ENCODE results near the gene RAB3IP.
"Not testable (repeated sequence)": the region's sequence is repeated elsewhere in the genome, so short reads cannot be mapped to it uniquely, and the experiment has no call there.

The RAB3IP gene

DNA sequence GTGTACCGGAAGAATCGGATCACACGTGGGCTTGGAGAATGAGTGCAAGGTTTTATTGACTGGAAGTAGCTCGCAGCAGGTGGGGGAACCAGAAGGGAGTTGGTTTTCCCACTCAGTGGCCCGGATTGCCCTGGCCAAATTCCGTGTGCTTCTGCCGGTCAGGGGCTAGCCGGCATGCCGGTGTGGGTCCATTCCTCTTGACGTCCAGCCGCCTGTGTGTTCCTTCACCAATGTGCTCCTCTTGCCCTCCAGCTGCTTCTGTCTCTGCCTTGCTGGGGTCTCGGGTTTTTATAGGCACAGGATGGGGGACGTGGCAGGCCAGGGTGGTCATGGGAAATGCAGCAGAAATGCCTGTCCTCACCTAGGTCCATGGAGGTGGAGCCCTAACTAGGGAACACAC lies 97.4 kb downstream of the RAB3IP start:
- DNase-seq (ENCODE audit: low read depth): no peak

DNA sequence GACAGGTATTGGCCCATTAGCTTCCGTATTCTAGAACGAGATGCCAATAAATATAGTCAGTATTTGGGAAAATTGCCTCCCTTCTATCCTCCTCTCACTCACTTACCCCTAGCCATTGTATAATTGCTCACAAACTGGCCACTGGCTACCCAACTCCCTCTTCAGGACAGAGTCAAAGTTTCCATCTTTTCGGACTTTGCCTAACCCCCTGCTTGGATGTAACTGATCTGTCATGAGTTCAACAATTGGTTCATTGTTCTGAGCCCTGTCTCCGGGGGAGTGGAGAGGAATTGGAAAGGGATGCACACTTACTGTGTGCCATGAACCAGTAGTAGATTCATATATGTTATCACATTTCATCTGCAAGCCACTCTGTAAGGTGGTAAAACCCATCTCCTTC lies 98.5 kb downstream of the RAB3IP start:
- DNase-seq (ENCODE audit: low read depth): no peak

DNA sequence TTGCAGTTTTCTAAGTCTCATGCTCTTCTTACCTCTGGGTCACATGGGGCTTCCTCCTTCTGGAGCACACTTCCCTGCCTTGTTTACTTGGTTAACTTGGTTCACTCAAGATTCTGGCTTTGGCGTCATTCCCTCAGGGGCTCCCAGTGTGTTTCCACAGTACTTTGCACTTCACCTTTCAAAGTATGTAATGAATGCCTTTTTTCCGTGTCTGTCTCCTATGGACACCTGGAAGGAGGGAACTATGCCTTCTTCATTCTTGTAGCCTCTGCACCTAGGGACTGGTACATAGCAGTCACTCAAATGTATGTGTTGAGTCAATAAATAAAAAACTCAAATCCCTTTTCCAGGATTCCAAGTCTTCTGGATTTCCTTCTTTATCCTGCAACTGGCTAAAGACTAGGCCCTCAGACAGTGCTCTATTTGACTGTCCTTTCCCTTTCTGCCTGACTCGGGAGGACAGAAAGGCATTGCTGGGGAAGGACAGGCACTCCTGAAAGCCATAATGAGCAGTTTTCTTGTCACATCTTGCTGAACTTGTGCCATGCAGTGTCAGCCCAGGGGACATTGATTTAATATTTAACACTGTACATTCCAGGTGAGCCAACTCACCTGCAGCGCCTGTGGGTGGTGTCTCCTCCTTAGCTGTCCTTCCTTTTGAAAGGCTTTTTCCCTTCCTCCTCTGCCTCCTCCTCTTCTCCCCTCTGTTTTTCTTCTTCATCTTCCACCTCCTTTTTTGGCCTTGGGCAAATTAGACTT lies 99.2 kb downstream of the RAB3IP start:
- DNase-seq (ENCODE audit: low read depth): no peak

DNA sequence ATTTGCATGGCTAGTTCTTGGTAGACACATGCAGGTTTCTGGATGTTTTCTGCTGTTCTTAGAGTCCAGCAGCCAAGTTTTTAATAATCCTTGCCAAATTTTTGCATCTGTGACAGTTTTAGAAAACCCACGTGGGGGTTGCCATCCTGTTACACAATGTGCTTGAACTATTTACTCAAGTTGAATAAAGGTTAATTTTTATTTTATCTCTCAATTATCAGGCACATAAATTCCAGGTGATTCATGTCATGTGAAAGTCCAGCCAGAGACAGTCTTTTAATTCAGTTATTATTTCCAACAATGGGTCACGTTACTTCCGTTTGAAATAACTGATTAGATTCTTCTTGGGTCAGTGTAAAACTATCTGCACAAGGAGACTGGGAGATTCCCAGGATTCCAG lies 102.1 kb downstream of the RAB3IP start:
- DNase-seq (ENCODE audit: low read depth): no peak

DNA sequence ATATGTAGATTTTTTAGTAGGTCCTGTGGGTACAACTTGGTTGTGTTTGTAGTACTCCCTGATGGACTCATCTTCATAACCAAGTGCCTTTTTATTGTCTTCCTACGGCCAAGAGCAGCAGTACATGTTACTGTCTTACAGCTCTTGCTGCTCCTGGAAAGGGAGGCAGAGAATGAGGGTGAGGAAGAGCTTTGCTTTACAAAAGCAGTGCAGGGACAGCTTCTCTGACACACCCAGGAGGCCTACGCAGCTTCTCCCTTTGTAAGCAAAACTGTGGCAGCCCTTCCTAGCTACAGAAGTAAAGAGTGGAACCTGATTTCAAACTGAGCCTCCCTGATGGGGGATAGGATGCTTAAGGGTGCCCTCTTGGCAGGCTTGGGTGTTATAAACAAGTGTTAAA lies 104.9 kb downstream of the RAB3IP start:
- DNase-seq (ENCODE audit: low read depth): no peak

DNA sequence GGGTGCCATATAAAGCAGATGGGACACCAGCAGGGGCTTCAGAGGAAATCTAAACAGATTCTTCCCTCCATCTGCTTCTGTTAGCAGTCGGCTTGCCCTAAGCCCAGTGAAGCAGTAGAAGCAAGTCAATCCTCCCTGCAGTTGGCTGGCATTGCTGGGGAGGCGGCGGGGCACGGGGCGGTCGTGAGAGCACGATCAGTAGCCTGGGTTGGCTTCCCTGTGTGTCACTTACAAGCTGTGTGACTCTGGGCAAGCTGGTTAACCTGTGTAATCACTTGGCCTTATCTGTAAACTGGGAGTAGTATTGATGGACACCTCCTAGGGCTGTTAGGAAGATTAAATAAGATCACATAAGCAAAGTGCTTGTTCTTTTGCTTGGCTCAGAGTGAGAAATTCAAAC lies 105.8 kb downstream of the RAB3IP start:
- no peak for DNase-seq (ENCODE audit: low read depth)

DNA sequence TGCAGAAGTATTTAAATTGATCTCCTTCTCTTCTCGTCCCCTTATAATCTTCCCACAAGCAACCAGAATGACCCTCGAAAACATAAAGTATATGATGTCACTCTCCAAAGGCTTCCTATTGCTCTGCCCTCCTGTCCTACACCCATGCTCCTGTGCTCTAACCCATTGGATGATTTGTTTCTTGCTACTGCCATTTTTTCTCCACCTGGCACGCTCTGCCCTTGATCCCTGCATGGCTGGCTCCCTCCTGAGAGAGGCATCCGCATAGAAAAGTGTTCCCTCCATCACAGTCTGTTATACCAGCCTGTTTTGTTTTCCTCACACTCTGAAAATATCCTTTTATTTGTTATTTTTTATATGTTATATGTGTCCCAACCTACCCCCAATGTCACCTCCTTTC lies 106.2 kb downstream of the RAB3IP start:
- no peak for DNase-seq (ENCODE audit: low read depth)

DNA sequence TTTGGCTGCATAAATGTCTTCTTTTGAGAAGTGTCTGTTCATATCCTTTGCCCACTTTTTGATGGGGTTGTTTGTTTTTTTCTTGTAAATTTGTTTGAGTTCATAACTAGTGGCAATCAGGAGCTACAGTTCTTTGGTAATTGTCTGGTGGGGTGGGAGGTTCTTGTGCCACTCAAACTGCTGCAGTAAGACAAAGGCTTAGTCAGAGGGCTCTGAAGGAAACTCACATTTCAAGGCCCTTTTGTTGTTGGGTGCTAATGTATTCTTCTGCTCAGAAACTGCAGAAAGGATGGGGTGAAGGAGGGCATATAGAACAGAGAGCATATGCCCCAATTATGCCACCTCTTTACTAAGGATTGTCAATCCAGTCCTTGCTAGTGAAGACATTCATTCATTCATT lies 108.3 kb downstream of the RAB3IP start:
- DNase-seq (ENCODE audit: low read depth): no peak

DNA sequence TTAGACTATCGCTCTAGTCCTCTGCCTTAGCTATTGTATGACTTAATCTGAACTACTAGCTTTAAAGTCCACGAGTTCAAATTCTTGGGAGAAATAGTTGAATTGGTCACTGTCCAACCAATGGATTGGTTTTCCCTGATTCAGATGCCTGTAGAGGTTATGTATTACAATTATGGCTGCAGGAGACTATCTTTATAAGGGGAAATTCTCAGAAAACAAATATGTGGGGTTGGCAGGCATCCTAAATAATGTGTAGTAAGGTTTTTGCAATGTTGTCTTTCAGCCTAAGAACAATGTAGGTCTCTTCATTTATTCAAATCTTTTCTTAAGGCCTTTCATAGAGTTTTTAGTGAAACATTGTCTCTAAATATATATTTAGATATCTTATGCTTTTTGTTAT lies 113.3 kb downstream of the RAB3IP start:
- DNase-seq (ENCODE audit: low read depth): no peak

DNA sequence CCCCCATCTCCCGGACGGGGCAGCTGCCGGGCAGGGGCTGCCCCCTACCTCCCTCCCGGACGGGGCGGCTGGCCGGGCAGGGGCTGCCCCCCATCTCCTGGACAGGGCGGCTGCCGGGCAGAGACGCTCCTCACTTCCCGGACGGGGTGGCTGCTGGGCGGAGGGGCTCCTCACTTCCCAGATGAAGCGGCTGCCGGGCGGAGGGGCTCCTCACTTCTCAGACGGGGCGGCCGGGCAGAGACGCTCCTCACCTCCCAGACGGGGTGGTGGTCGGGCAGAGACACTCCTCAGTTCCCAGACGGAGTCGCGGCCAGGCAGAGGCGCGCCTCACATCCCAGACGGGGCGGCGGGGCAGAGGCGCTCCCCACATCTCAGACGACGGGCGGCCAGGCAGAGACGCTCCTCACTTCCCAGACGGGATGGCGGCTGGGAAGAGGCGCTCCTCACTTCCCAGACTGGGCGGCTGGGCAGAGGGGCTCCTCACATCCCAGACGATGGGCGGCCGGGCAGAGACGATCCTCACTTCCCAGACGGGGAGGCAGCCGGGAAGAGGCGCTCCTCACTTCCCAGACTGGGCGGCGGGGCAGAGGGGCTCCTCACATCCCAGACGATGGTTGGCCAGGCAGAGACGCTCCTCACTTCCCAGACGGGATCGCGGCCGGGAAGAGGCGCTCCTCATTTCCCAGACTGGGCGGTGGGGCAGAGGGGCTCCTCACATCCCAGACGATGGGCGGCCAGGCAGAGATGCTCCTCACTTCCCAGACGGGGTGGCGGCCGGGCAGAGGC lies 114.7 kb downstream of the RAB3IP start:
- not testable (repeated sequence) for DNase-seq (ENCODE audit: low read depth)

DNA sequence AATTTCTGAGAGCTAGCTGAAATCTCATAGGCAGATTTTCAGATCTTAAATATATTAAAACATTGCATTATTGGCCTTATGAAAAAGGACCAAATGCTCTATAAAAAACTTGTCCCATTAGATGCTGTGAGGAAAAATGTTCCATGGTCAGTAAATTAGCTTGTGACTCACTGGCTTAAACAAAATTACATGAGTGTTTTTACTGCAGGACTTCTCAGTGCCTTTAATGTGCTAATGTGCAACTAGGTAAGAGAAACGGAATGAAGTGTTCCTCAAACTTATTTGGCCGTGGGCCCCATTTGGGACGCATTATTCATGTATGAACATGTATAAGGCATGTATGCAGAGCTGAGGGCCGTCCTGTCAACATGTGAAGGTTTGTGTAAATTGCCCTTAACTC lies 128.0 kb downstream of the RAB3IP start:
- no peak for DNase-seq (ENCODE audit: low read depth)

DNA sequence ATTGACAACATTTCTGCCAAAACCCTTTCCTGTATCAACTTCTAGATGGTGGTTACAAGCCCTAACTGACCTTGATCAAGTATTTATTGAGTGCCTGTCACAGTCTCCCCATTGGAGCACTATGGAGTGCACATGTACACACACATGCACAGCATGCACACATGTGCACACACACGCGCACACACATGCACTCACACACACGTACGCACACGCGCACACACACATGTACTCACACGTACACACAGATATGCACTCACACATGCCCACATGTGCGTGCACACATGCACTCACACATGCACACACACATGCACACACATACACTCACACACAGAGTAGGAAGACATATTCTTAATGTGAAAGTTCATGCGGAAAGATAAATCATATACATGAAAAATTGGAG lies 130.0 kb downstream of the RAB3IP start:
- no peak for DNase-seq (ENCODE audit: low read depth)

DNA sequence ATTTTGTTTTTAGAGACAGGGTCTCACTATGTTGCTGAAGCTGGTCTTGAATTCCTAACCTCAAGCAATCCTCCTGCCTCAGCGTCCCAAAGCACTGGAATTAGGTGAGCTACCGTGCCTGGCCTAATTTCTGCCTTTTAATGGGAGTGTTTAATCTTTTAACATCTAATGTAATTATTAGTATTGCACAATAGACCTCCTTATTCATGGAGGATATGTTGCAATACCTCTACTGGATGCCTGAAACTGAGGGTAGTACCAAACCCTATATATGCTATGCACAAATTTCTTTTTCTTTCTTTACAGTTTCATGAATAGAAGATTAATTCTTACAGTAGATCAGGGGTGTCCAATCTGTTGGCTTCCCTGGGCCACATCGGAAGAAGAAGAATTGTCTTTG lies 134.1 kb downstream of the RAB3IP start:
- DNase-seq (ENCODE audit: low read depth): no peak
